ENCODE results near the gene GFI1B. TPM values are rescaled to one million over a fixed set of nuclear protein-coding genes. Genes with fewer than 3 reads are reported as not detected.

GFI1B gene
- not detected in 2 replicates for total RNA-seq

GRCh38 chr9:132978451-132979131 lies at the start of gene GFI1B:
Gene GFI1B, plus strand, starts transcription at chr9:132978694. Its CDS starts 7,985 bp downstream, at chr9:132986679.
- Histone ChIP-seq H3K4me3 (ENCODE audit: low read depth, low read length) (no peak within 1 kb of the TSS), H3K36me3 (ENCODE audit: control insufficient read depth, insufficient read depth, low read length) (no peaks in the 10 kb centered on the region), H3K27me3 (ENCODE audit: control insufficient read depth, insufficient read depth, low read length) (peaks cover 16% of the 10 kb centered on the region)
- DNase-seq (ENCODE audit: low read depth) (no peak), FAIRE-seq (no peak)
- TF ChIP-seq, protein P1, sequence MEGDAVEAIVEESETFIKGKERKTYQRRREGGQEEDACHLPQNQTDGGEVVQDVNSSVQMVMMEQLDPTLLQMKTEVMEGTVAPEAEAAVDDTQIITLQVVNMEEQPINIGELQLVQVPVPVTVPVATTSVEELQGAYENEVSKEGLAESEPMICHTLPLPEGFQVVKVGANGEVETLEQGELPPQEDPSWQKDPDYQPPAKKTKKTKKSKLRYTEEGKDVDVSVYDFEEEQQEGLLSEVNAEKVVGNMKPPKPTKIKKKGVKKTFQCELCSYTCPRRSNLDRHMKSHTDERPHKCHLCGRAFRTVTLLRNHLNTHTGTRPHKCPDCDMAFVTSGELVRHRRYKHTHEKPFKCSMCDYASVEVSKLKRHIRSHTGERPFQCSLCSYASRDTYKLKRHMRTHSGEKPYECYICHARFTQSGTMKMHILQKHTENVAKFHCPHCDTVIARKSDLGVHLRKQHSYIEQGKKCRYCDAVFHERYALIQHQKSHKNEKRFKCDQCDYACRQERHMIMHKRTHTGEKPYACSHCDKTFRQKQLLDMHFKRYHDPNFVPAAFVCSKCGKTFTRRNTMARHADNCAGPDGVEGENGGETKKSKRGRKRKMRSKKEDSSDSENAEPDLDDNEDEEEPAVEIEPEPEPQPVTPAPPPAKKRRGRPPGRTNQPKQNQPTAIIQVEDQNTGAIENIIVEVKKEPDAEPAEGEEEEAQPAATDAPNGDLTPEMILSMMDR (IDR thresholded peaks at IDR 0.05; ENCODE audit: insufficient read depth, low read length, severe bottlenecking): no peak

DNA sequence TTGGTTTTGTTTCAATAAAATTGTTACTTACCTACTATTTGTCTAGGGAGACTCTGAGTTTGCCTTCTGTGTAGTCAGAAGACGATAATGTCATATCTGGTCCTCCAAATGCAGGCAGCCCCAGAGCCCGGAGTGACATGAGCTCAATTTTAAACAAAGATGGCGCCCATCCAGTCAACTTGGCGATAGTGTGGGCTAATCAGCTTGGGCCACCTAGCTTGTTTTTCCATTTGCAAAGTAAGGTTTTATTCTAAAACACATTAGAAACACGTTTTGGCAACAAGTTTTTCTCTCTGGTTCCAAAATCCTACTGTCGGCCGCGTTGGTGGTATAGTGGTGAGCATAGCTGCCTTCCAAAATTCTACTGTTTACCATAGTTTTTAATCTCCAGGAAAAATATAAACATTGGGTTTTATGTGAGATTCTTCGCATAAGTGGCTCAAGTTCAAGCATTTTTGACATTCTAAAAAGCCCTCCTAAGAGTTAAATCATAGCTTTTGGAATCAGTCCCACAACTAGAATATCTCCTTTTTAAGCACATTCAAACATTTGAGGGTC lies 47.2 kb upstream of the GFI1B start:
- Histone ChIP-seq H3K36me3 (ENCODE audit: control insufficient read depth, insufficient read depth, low read length) (peaks cover 8% of the 10 kb centered on the region), H3K4me3 (ENCODE audit: low read depth, low read length) (no peak overlapping the region), H3K27me3 (ENCODE audit: control insufficient read depth, insufficient read depth, low read length) (no peaks in the 10 kb centered on the region)
- DNase-seq (ENCODE audit: low read depth) (no peak), FAIRE-seq (no peak)
- TF ChIP-seq, protein P1 (IDR thresholded peaks at IDR 0.05; ENCODE audit: insufficient read depth, low read length, severe bottlenecking): no peak

- Histone ChIP-seq H3K36me3 (ENCODE audit: control insufficient read depth, insufficient read depth, low read length) (peaks cover 3% of the 10 kb centered on the region), H3K27me3 (ENCODE audit: control insufficient read depth, insufficient read depth, low read length) (no peaks in the 10 kb centered on the region), H3K4me3 (ENCODE audit: low read depth, low read length) (no peak overlapping the region)
- FAIRE-seq: no peak
- DNase-seq (ENCODE audit: low read depth): no peak
- TF ChIP-seq, protein P1 (IDR thresholded peaks at IDR 0.05; ENCODE audit: insufficient read depth, low read length, severe bottlenecking): no peak
These were observed 43.5 kb upstream of the GFI1B start for GRCh38 chr9:132935026-132935425.

DNA sequence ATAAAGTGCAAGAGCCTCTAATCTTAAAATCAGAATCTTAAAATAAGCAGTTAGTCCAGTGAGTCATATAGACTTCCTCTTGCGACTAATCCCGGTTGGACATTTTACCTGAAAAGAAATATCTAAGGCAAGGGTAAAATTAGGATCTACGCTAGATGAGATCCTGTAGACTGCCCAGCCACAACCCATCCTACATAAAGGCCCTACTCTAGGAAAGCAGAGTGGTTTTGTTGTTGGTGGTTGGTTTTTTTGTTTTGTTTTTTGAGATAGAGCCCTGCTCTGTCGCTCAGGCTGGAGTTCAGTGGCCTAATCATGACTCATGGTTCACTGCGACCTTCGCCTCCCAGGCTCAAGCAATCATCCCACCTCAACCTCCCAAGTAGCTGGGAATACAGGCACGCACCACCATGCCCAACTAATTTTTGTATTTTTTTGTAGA lies 41.0 kb upstream of the GFI1B start:
- no peak for FAIRE-seq
- no peak overlapping the region for H3K4me3 ChIP-seq (ENCODE audit: low read depth, low read length)
- TF ChIP-seq, protein P1 (IDR thresholded peaks at IDR 0.05; ENCODE audit: insufficient read depth, low read length, severe bottlenecking): no peak
- H3K27me3 ChIP-seq (ENCODE audit: control insufficient read depth, insufficient read depth, low read length): no peaks in the 10 kb centered on the region
- H3K36me3 ChIP-seq (ENCODE audit: control insufficient read depth, insufficient read depth, low read length): peaks cover 3% of the 10 kb centered on the region
- DNase-seq (ENCODE audit: low read depth): no peak

GRCh38 chr9:132939169-132939568 lies 39.3 kb upstream of the GFI1B start:
- DNase-seq (ENCODE audit: low read depth) (no peak), FAIRE-seq (no peak)
- TF ChIP-seq, protein P1 (IDR thresholded peaks at IDR 0.05; ENCODE audit: insufficient read depth, low read length, severe bottlenecking): no peak
- H3K27me3 ChIP-seq (ENCODE audit: control insufficient read depth, insufficient read depth, low read length): no peaks in the 10 kb centered on the region
- H3K36me3 ChIP-seq (ENCODE audit: control insufficient read depth, insufficient read depth, low read length): peaks cover 3% of the 10 kb centered on the region
- no peak overlapping the region for H3K4me3 ChIP-seq (ENCODE audit: low read depth, low read length)
